HG03064 (cell line): ENCODE measurements around the gene SERPINA3.
"Not testable (repeated sequence)": the region's sequence is repeated elsewhere in the genome, so short reads cannot be mapped to it uniquely, and the experiment has no call there.

Experiments used
- ATAC-seq: cut with Tn5 transposase; IDR thresholded peaks from one replicate; pipeline ENCODE4 v1.9.1; 2021; ENCODE audit warnings: low read depth; ENCODE audit not compliant: unreplicated experiment

The SERPINA3 gene

GRCh38 chr14:94631050-94631449 lies 18.9 kb downstream of the SERPINA3 start:
- ATAC-seq: no peak

GRCh38 chr14:94631536-94632304 lies 19.5 kb downstream of the SERPINA3 start:
- ATAC-seq: no peak

- ATAC-seq: no peak
Observed at GRCh38 chr14:94632305-94632590, 20.1 kb downstream of the SERPINA3 start.

GRCh38 chr14:94633121-94633520 lies 20.9 kb downstream of the SERPINA3 start:
- no peak for ATAC-seq

GRCh38 chr14:94635154-94635553 lies 23.0 kb downstream of the SERPINA3 start:
- ATAC-seq: no peak

- ATAC-seq: no peak
Observed at GRCh38 chr14:94636744-94637412, 24.7 kb downstream of the SERPINA3 start.

GRCh38 chr14:94637814-94638213 lies 25.6 kb downstream of the SERPINA3 start:
- not testable (repeated sequence) for ATAC-seq

- no peak for ATAC-seq
Observed at GRCh38 chr14:94638339-94638738, 26.1 kb downstream of the SERPINA3 start.

GRCh38 chr14:94638961-94639817 lies 27.0 kb downstream of the SERPINA3 start:
- ATAC-seq: no peak

- ATAC-seq: no peak
Observed at GRCh38 chr14:94640721-94641631, 28.8 kb downstream of the SERPINA3 start.

GRCh38 chr14:94641632-94641955 lies 29.4 kb downstream of the SERPINA3 start:
- no peak for ATAC-seq

- ATAC-seq: no peak
Observed at GRCh38 chr14:94643316-94644101, 31.3 kb downstream of the SERPINA3 start.

GRCh38 chr14:94644102-94644535 lies 31.9 kb downstream of the SERPINA3 start:
- no peak for ATAC-seq

- ATAC-seq: no peak
Observed at GRCh38 chr14:94646066-94646465, 33.9 kb downstream of the SERPINA3 start.

GRCh38 chr14:94646481-94646880 lies 34.3 kb downstream of the SERPINA3 start:
- ATAC-seq: no peak

- ATAC-seq: no peak
Observed at GRCh38 chr14:94648801-94649200, 36.6 kb downstream of the SERPINA3 start.

- ATAC-seq: no peak
Observed at GRCh38 chr14:94649543-94650443, 37.6 kb downstream of the SERPINA3 start.

- ATAC-seq: no peak
Observed at GRCh38 chr14:94650444-94650775, 38.2 kb downstream of the SERPINA3 start.
